GM12878 (cell line): ENCODE data around the gene ATXN1. TPM values are rescaled to one million over a fixed set of nuclear protein-coding genes. Genes with fewer than 3 reads are reported as not detected.

Experiments used
- CREM ChIP-seq: IDR thresholded peaks from 2 replicates; pipeline ENCODE4 v1.6.1; 2014; ENCODE audit warnings: antibody characterized with exemption, low read depth
- ETV6 ChIP-seq, 2 experiments: fragments of 450-650 bp in 1 of 2; IDR thresholded peaks in 1 of 2; conservative IDR thresholded peaks in 1 of 2; 2 replicates each; pipeline ENCODE4 v1.6.1; 2014; ENCODE audit warnings: antibody characterized with exemption in 1 of 2, borderline replicate concordance in 1 of 2, low read depth in 1 of 2, mild to moderate bottlenecking in 1 of 2, moderate library complexity in 1 of 2
- HDAC2 ChIP-seq: fragments of 200-600 bp; sonication (generic); IDR thresholded peaks from 2 replicates; pipeline ENCODE4 v1.6.1; 2017
- HDGF ChIP-seq: fragments of 450-650 bp; IDR thresholded peaks from 2 replicates; pipeline ENCODE4 v1.6.1; 2016; ENCODE audit warnings: antibody characterized with exemption
- MTA3 ChIP-seq: IDR thresholded peaks from 2 replicates; pipeline ENCODE4 v1.6.1; 2012; ENCODE audit warnings: low read length, inconsistent platforms, borderline replicate concordance
- NBN ChIP-seq: fragments of 450-650 bp; IDR thresholded peaks from 2 replicates; pipeline ENCODE4 v1.6.1; 2016
- NFXL1 ChIP-seq: fragments of 450-650 bp; IDR thresholded peaks from 2 replicates; pipeline ENCODE4 v1.6.1; 2017; ENCODE audit warnings: antibody characterized with exemption, mild to moderate bottlenecking, borderline replicate concordance
- NR2C2 ChIP-seq: IDR thresholded peaks from 2 replicates; pipeline ENCODE4 v1.6.1; 2011; ENCODE audit warnings: borderline replicate concordance, low read depth; ENCODE audit not compliant: control insufficient read depth, insufficient read length
- PBX3 ChIP-seq: IDR thresholded peaks from 2 replicates; pipeline ENCODE4 v1.6.1; 2011; ENCODE audit warnings: mild to moderate bottlenecking, low read depth, low read length, moderate library complexity; ENCODE audit not compliant: insufficient replicate concordance
- POLR2AphosphoS2 ChIP-seq: IDR thresholded peaks from 2 replicates; pipeline ENCODE4 v1.6.1; 2011; ENCODE audit warnings: low read depth, mild to moderate bottlenecking, low read length, improper control_type of control experiment, moderate library complexity
- RB1 ChIP-seq: fragments of 450-650 bp; formaldehyde crosslinking; IDR thresholded peaks from 2 replicates; pipeline ENCODE4 v1.6.1; 2017; ENCODE audit warnings: mild to moderate bottlenecking, borderline replicate concordance
- RELB ChIP-seq: fragments of 450-650 bp; IDR thresholded peaks from 2 replicates; pipeline ENCODE4 v1.6.1; 2017; ENCODE audit warnings: low read depth, mild to moderate bottlenecking, moderate library complexity
- SKIL ChIP-seq: fragments of 450-650 bp; IDR thresholded peaks from 2 replicates; pipeline ENCODE4 v1.6.1; 2017; ENCODE audit warnings: mild to moderate bottlenecking, low read depth, inconsistent platforms; ENCODE audit not compliant: poor library complexity, severe bottlenecking
- ZBED1 ChIP-seq: IDR thresholded peaks from 2 replicates; pipeline ENCODE4 v1.6.1; 2016; ENCODE audit warnings: borderline replicate concordance
- ZZZ3 ChIP-seq: IDR thresholded peaks from 2 replicates; pipeline ENCODE4 v1.6.1; 2011; ENCODE audit warnings: low read depth; ENCODE audit not compliant: control insufficient read depth, insufficient read length
- polyA plus RNA-seq, 11 experiments: library from polyadenylated mRNA; depleted of rRNA in 4 of 11; unstranded in 6 of 11; stranded (reverse) in 5 of 11; fragments of >200 nt; fragmentation: Nextera tagmentation in 4 of 11; fragmentation: Illumina TruSeq in 1 of 11; extraction: Ambion mirVana in 4 of 11; extraction: Trizol in 1 of 11; gene quantifications; 1 replicate in 1 of 11; 2 replicates in 10 of 11; pipeline versions ENCODE4 v1.2.1 to v1.2.3, GENCODE V29; 2011 to 2016; ENCODE audit warnings: inconsistent platforms in 2 of 11, missing spikeins in 2 of 11, low read depth in 1 of 11
- total RNA-seq, 4 experiments: library from RNA; depleted of rRNA in 3 of 4; stranded (reverse); fragments of >200 nt in 3 of 4; fragmentation: Illumina TruSeq in 1 of 4; extraction: Trizol in 1 of 4; gene quantifications; 2 replicates each; pipeline versions ENCODE4 v1.2.1 to v1.2.3, GENCODE V29; 2013 to 2021
- TF ChIP-seq, protein P1 (sequence below): fragments of 450-650 bp; IDR thresholded peaks from 2 replicates; pipeline ENCODE4 v1.6.1; 2017; ENCODE audit warnings: antibody characterized with exemption, mild to moderate bottlenecking, moderate library complexity
- TF ChIP-seq, protein P2 (sequence below): fragments of 450-650 bp; IDR thresholded peaks from 2 replicates; pipeline ENCODE4 v1.6.1; 2017; ENCODE audit warnings: mild to moderate bottlenecking, moderate library complexity

ATXN1 gene
- total and polyA plus RNA-seq, 10 of the 15 experiments (the other 5 are each of a cell fraction or from before 2014, with no cell fraction given) = 12.2 to 51.2 (median 20.5) TPM

DNA sequence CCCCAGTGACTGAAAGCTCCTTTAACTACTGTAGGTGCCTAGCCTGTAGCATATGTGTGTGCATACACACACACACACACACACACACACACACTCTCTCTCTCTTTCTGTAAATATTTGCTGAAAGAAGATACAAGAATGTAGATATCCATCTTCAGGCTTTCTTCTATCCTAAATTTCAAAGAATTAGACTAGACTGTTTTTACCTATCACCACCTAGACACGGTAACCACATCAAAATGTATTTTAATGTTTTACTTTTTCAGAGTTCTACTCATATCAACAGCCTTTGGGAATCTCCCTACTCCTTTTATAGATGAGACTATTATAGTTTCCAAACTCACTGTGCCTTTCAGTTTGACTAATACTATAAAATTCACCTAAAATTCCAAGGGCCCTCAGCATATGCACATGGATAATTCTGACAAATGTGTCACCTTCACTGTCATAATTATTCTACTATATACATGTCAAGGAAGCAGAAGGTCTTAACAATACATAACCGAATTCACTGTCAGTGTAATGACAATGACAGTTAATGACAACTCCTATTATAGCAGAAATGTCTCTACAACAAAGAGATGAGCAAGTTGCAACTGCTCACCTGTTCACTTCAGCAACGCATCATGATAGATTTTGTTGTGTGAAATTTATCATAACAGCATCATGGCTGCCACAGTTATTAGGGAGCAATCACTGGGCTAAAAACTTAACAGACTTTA lies 286.3 kb downstream of the ATXN1 start (continued):
- TF ChIP-seq, protein P1, sequence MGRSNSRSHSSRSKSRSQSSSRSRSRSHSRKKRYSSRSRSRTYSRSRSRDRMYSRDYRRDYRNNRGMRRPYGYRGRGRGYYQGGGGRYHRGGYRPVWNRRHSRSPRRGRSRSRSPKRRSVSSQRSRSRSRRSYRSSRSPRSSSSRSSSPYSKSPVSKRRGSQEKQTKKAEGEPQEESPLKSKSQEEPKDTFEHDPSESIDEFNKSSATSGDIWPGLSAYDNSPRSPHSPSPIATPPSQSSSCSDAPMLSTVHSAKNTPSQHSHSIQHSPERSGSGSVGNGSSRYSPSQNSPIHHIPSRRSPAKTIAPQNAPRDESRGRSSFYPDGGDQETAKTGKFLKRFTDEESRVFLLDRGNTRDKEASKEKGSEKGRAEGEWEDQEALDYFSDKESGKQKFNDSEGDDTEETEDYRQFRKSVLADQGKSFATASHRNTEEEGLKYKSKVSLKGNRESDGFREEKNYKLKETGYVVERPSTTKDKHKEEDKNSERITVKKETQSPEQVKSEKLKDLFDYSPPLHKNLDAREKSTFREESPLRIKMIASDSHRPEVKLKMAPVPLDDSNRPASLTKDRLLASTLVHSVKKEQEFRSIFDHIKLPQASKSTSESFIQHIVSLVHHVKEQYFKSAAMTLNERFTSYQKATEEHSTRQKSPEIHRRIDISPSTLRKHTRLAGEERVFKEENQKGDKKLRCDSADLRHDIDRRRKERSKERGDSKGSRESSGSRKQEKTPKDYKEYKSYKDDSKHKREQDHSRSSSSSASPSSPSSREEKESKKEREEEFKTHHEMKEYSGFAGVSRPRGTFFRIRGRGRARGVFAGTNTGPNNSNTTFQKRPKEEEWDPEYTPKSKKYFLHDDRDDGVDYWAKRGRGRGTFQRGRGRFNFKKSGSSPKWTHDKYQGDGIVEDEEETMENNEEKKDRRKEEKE = no peak
- peak; percentile 93 for TF ChIP-seq CREM
- no peak for TF ChIP-seq NFXL1
- peak in 1 of 2 experiments; percentile 60; a peak in 1 of 4 replicates for TF ChIP-seq ETV6 (conservative IDR thresholded peaks at IDR 0.05 in 1 of 2, IDR thresholded peaks at IDR 0.05 in 1 of 2; ENCODE audit: borderline replicate concordance in 1 of 2, low read depth in 1 of 2)
- TF ChIP-seq NR2C2 = no peak
- TF ChIP-seq POLR2AphosphoS2 = no peak
- TF ChIP-seq ZZZ3 = no peak
- TF ChIP-seq, protein P2, sequence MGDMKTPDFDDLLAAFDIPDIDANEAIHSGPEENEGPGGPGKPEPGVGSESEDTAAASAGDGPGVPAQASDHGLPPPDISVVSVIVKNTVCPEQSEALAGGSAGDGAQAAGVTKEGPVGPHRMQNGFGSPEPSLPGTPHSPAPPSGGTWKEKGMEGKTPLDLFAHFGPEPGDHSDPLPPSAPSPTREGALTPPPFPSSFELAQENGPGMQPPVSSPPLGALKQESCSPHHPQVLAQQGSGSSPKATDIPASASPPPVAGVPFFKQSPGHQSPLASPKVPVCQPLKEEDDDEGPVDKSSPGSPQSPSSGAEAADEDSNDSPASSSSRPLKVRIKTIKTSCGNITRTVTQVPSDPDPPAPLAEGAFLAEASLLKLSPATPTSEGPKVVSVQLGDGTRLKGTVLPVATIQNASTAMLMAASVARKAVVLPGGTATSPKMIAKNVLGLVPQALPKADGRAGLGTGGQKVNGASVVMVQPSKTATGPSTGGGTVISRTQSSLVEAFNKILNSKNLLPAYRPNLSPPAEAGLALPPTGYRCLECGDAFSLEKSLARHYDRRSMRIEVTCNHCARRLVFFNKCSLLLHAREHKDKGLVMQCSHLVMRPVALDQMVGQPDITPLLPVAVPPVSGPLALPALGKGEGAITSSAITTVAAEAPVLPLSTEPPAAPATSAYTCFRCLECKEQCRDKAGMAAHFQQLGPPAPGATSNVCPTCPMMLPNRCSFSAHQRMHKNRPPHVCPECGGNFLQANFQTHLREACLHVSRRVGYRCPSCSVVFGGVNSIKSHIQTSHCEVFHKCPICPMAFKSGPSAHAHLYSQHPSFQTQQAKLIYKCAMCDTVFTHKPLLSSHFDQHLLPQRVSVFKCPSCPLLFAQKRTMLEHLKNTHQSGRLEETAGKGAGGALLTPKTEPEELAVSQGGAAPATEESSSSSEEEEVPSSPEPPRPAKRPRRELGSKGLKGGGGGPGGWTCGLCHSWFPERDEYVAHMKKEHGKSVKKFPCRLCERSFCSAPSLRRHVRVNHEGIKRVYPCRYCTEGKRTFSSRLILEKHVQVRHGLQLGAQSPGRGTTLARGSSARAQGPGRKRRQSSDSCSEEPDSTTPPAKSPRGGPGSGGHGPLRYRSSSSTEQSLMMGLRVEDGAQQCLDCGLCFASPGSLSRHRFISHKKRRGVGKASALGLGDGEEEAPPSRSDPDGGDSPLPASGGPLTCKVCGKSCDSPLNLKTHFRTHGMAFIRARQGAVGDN = peak; percentile 82
- no peak for TF ChIP-seq PBX3
- TF ChIP-seq ZBED1 = peak; percentile 90; the same call in 1 of the 2 replicates
- TF ChIP-seq HDAC2 = no peak
- TF ChIP-seq RB1 = no peak
- peak; percentile 95 for TF ChIP-seq SKIL
- no peak; the same call in 1 of the 2 replicates for TF ChIP-seq NBN
- TF ChIP-seq RELB = peak; percentile 99
- TF ChIP-seq MTA3 = peak; percentile 89
- no peak for TF ChIP-seq HDGF
